ENCODE results near the gene PSMB11. TPM values are rescaled to one million over a fixed set of nuclear protein-coding genes. Genes with fewer than 3 reads are reported as not detected.

PSMB11 gene
- total RNA-seq, 1 experiment from 2014 or later: not detected

DNA sequence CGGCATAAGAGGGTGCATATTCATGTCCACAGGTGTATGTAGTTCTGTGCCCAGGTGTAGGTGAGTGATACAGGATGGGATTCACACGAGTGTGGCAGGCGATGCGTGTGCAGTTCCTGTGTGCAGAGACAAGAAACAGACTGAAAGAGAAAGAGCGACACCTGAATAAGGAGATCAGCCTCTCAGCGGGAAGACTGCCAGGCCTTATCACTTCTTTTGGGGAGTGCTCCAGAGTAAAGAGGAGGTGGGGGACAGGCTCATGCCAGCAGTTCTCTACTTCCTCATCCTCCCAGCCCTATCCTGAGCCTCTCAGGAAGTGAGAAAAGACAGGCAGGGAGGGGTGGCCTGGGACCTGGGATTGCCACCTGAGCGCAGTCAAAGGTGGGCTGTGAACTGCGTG is 2.8 kb downstream of the PSMB11 start:
- DNase-seq: no peak
- ChIA-PET POLR2A (ENCODE audit: unreplicated experiment) (no interaction called here), CTCF (no interaction called here)
- no peak overlapping the region for H3K27ac ChIP-seq
- H3K9me3 ChIP-seq (ENCODE audit: insufficient read depth, low read depth): no peaks in the 10 kb centered on the region
- H3F3A ChIP-seq (ENCODE audit: insufficient read depth, low read depth): no peaks in the 10 kb centered on the region
- no peak overlapping the region for H2AFZ ChIP-seq
- intact Hi-C loops (cut with micrococcal nuclease; ENCODE audit: unreplicated experiment): no loop called here
- H3K27me3 ChIP-seq (ENCODE audit: insufficient read depth, low read depth): no peaks in the 10 kb centered on the region
- H3K36me3 ChIP-seq (ENCODE audit: low read depth): no peaks in the 10 kb centered on the region
- H3K4me2 ChIP-seq: no peak overlapping the region
- H3K9me2 ChIP-seq (ENCODE audit: insufficient read depth): no peaks in the 10 kb centered on the region
- H4K20me1 ChIP-seq (ENCODE audit: insufficient read depth): no peaks in the 10 kb centered on the region
- H3K79me2 ChIP-seq (ENCODE audit: low read depth): no peaks in the 10 kb centered on the region
- no TSS peak for BruUV-seq (replicated peaks)
- no peaks in the 10 kb centered on the region for H3K4me1 ChIP-seq (replicated peaks; ENCODE audit: insufficient read depth)
- H3K4me3 ChIP-seq: no peak overlapping the region
- TF ChIP-seq, protein P1, sequence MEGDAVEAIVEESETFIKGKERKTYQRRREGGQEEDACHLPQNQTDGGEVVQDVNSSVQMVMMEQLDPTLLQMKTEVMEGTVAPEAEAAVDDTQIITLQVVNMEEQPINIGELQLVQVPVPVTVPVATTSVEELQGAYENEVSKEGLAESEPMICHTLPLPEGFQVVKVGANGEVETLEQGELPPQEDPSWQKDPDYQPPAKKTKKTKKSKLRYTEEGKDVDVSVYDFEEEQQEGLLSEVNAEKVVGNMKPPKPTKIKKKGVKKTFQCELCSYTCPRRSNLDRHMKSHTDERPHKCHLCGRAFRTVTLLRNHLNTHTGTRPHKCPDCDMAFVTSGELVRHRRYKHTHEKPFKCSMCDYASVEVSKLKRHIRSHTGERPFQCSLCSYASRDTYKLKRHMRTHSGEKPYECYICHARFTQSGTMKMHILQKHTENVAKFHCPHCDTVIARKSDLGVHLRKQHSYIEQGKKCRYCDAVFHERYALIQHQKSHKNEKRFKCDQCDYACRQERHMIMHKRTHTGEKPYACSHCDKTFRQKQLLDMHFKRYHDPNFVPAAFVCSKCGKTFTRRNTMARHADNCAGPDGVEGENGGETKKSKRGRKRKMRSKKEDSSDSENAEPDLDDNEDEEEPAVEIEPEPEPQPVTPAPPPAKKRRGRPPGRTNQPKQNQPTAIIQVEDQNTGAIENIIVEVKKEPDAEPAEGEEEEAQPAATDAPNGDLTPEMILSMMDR (conservative IDR thresholded peaks at IDR 0.05): no peak
- TF ChIP-seq EZH2 (IDR thresholded peaks at IDR 0.05; ENCODE audit: low read depth): no peak

DNA sequence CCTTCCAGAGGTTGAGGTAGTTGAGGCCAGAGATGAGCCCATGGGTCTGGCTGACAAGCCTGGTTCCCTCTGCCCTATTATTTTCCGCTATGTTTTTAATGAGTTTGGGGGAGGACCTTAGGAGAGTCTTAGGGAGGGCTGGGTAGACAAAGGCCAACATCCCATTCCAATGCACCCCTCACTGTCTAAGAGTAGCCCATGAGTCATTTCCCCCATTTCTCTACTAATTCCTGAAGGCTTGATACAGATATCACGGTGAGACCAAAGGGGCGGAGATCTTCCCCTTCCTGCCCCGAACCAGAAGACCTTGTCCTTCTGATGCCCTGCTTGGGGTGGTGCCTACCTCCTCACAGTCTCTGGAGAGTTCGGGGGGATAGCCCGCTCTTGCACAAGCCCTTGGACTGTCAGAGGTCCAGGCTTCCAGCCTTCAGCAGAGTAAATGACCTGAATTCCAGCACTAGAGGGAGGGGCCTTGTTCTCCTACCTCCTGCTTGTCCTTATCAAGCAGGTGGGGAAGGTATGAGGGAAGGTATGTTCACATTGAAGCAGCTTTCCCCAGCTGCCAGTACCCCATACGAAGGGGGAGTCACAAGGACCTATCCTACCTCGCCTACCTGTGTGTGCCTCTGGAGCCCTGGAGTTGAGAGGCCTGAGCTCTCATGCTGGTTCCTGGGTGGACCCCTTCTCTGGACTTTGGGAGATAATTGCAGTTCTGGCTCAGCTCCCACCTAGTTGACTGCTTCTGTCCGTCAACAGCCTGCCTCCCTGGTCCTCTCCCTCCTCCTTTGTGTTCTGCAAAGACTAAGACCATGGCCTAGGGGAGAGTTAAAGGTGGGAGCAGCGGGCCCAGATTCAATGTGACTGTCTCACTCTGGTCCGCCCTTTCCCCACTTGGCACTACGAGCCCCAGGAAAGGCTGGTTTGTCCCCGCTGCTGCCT is 3.7 kb downstream of the PSMB11 start:
- no peaks in the 10 kb centered on the region for H3K27me3 ChIP-seq (ENCODE audit: insufficient read depth, low read depth)
- no peaks in the 10 kb centered on the region for H3F3A ChIP-seq (ENCODE audit: insufficient read depth, low read depth)
- no peak overlapping the region for H3K4me3 ChIP-seq
- no peak overlapping the region for H3K4me2 ChIP-seq
- POLR2A ChIA-PET (ENCODE audit: unreplicated experiment): no interaction called here
- H2AFZ ChIP-seq: no peak overlapping the region
- CTCF ChIA-PET: no interaction called here
- no peaks in the 10 kb centered on the region for H3K9me3 ChIP-seq (ENCODE audit: insufficient read depth, low read depth)
- H4K20me1 ChIP-seq (ENCODE audit: insufficient read depth): no peaks in the 10 kb centered on the region
- no peaks in the 10 kb centered on the region for H3K36me3 ChIP-seq (ENCODE audit: low read depth)
- H3K4me1 ChIP-seq (replicated peaks; ENCODE audit: insufficient read depth): no peaks in the 10 kb centered on the region
- no peaks in the 10 kb centered on the region for H3K9me2 ChIP-seq (ENCODE audit: insufficient read depth)
- H3K27ac ChIP-seq: no peak overlapping the region
- no peaks in the 10 kb centered on the region for H3K79me2 ChIP-seq (ENCODE audit: low read depth)
- no peak for TF ChIP-seq EZH2 (IDR thresholded peaks at IDR 0.05; ENCODE audit: low read depth)
- TF ChIP-seq, protein P1 (conservative IDR thresholded peaks at IDR 0.05): no peak
- DNase-seq: no peak
- no TSS peak for BruUV-seq (replicated peaks)
- intact Hi-C loops (cut with micrococcal nuclease; ENCODE audit: unreplicated experiment): no loop called here

DNA sequence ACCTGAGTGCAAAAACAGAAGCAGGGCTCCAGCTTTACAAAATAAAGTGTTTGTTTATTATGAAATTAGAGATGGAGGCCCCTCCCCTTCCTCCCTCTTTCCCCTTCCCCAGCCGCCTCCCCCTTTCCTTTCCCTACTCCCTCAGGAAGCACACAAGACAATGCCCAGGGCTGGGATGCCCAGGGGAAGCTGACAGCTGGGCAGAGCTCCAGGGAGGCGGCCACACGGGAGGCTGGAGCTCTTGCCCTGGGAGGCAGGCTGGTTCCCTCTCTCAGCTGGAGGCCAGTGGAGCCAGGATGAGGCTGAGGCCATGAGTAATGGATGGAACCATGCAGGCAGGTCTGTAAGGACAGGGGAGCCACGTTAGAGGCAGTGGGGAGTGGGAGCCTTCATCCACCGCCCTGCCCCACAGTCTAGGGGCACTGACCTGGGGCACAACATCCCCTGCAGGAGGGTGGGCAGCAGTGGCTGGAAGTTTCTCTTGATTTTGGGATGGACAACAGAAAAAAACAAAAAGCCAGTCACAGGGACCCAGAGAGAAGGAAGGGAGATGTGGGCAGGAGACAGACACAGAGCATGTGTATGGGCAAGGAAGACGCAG is 5.1 kb downstream of the PSMB11 start:
- no peaks in the 10 kb centered on the region for H3K27me3 ChIP-seq (ENCODE audit: insufficient read depth, low read depth)
- H4K20me1 ChIP-seq (ENCODE audit: insufficient read depth): no peaks in the 10 kb centered on the region
- H3K36me3 ChIP-seq (ENCODE audit: low read depth): no peaks in the 10 kb centered on the region
- no peak for DNase-seq
- no peaks in the 10 kb centered on the region for H3K4me1 ChIP-seq (replicated peaks; ENCODE audit: insufficient read depth)
- no TSS peak for BruUV-seq (replicated peaks)
- H3K9me2 ChIP-seq (ENCODE audit: insufficient read depth): no peaks in the 10 kb centered on the region
- H3K27ac ChIP-seq: no peak overlapping the region
- TF ChIP-seq, protein P1 (conservative IDR thresholded peaks at IDR 0.05): no peak
- TF ChIP-seq EZH2 (IDR thresholded peaks at IDR 0.05; ENCODE audit: low read depth): no peak
- H3K9me3 ChIP-seq (ENCODE audit: insufficient read depth, low read depth): no peaks in the 10 kb centered on the region
- no peaks in the 10 kb centered on the region for H3F3A ChIP-seq (ENCODE audit: insufficient read depth, low read depth)
- intact Hi-C loops (cut with micrococcal nuclease; ENCODE audit: unreplicated experiment): no loop called here
- no peak overlapping the region for H2AFZ ChIP-seq
- H3K4me2 ChIP-seq: no peak overlapping the region
- ChIA-PET POLR2A (ENCODE audit: unreplicated experiment) (interaction anchor here (0.6 kb wide), 1 partner anchor 224 kb away, joined by 5 read pairs; no protein-coding TSS in a partner anchor), CTCF (no interaction called here)
- no peaks in the 10 kb centered on the region for H3K79me2 ChIP-seq (ENCODE audit: low read depth)
- no peak overlapping the region for H3K4me3 ChIP-seq
